Aorta (tissue), 5 donors: Measurements from ENCODE around the gene BMS1. TPM values are rescaled to one million over a fixed set of nuclear protein-coding genes. Genes with fewer than 3 reads are reported as not detected.

Experiments
- ATAC-seq: fragments of 200-7000 bp; cut with Tn5 transposase; one replicate; pipeline ENCODE4 v1.9.1; 2022; ENCODE audit warnings: moderate library complexity; ENCODE audit not compliant: low FRiP score
- DNase-seq, 2 donors: peaks; one replicate each; pipeline ENCODE4 v3.0.0-alpha.2; 2020
- H3K27ac ChIP-seq, 2 donors: one replicate each; pipeline ENCODE4 v1.5.1; 2013; ENCODE audit warnings: low read length in 2 of 2, mild to moderate bottlenecking in 2 of 2, moderate library complexity in 2 of 2, control low read depth in 1 of 2, inconsistent platforms in 1 of 2, low read depth in 1 of 2
- H3K27me3 ChIP-seq, 2 donors: one replicate each; pipeline ENCODE4 v1.6.1; 2013; ENCODE audit warnings: control low read depth in 1 of 2, low read length in 1 of 2, mild to moderate bottlenecking in 1 of 2, moderate library complexity in 1 of 2; ENCODE audit not compliant: insufficient read depth in 2 of 2, control insufficient read depth in 1 of 2
- H3K36me3 ChIP-seq, 2 donors: one replicate each; pipeline ENCODE4 v1.6.1; 2013; ENCODE audit warnings: control low read depth in 1 of 2, low read length in 1 of 2, mild to moderate bottlenecking in 1 of 2; ENCODE audit not compliant: insufficient read depth in 2 of 2, control insufficient read depth in 1 of 2
- H3K4me1 ChIP-seq, 2 donors: one replicate each; pipeline ENCODE4 v1.6.1; 2013; ENCODE audit warnings: low read length in 2 of 2, control low read depth in 1 of 2, mild to moderate bottlenecking in 1 of 2, moderate library complexity in 1 of 2; ENCODE audit not compliant: insufficient read depth in 2 of 2, control insufficient read depth in 1 of 2
- H3K4me3 ChIP-seq, 2 donors: one replicate each; pipeline ENCODE4 v1.5.1; 2013; ENCODE audit warnings: low read length in 2 of 2, control low read depth in 1 of 2, mild to moderate bottlenecking in 1 of 2
- H3K9me3 ChIP-seq: one replicate; pipeline ENCODE4 v1.6.1; 2013; ENCODE audit warnings: mild to moderate bottlenecking, low read length; ENCODE audit not compliant: control insufficient read depth
- WGBS, 2 donors: extraction: QIAGEN DNeasy Blood & Tissue Kit; methylation state at CpG; one replicate each; pipeline ENCODE4 v1.1.7; 2013; 5-methylcytosine and 5-hydroxymethylcytosine counted together
- intact Hi-C, 2 donors: fragments of 100-400 bp; cut with DNase I; formaldehyde crosslinking; loops; one replicate each; pipeline versions ENCODE4 v1.14.2 to v1.15.0; 2022
- polyA plus RNA-seq, 2 donors: library from polyadenylated mRNA; stranded (reverse); fragments of 200-250 nt; gene quantifications; one replicate each; pipeline ENCODE4 v1.2.3, GENCODE V29; 2013
- total RNA-seq, 2 donors: library from RNA; stranded (reverse); fragmentation: NEBNext Ultra II Directional; extraction: Animal tissue kit (Norgen Biotek cat#: 25700); gene quantifications; one replicate each; pipeline ENCODE4 v1.2.1, GENCODE V29; 2021
- donor health status: healthy with polysubstance abuse.
- donor health status: Bipolar disorder and iron deficiency.
- donor health status: DM: no; HTN: no; CAD: no.
- donor health status: DM: no; HTN: no; CAD: no.
- donor health status: DM: yes; HTN: yes; CAD: no.

Gene BMS1
- total and polyA plus RNA-seq, 4 donors: 4.3 to 13.4 (median 10.7) TPM

DNA sequence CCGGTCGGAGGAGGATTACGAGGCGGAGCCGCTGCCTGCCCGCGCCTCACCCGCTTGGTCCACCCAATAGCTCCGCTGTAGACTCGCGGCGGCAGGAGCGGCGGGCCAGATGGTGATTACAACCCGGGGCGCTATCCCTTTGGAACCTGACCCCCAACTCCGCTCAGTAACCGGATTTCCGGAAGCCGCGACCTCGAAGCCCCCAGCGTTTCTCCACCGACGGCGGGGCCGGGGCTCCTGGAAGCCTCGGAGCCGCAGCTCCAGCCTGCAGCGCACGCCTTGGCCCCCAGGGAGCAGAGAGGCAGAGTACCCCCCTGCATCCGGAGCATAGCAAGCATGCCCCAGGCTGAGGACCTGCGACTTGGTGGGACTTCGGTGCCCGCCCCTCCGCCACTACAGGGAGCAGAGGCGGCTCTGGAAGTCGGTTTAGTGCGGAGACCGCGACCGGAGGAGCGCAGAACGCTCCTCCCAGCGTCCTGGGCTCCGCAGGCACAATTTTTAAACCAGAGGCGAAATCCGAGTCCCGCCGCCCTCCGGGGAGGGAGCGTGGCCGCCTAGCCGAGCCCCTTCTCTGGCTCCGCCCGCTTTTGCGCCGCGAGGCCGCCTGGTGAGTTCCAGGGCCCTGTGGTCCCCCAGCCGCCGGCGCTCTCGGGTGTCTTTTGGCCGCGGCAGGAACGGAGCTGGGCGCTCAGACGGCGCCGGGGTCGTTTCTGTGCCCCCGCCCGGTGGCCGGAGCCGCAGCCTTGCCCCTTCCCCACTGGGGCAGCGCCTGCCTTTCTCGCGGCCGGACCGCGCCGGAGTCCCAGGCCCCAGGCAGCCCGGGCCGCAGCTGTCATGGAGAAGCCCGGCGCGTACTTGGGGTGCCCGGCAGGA is 28.2 kb upstream of the BMS1 start:
- peak; percentile 70 for ATAC-seq
- no peaks in the 10 kb centered on the region for H3K27me3 ChIP-seq
- intact Hi-C loops: loop anchor here (2.0 to 10.0 kb wide), 3 partner anchors 28 to 350 kb away; partner anchors contain the start of genes BMS1 (in 1 of the 2) and ZNF33B (in 1 of the 2)

GRCh38 chr10:42755028-42755451 is 27.6 kb upstream of the BMS1 start:
- Histone ChIP-seq H3K27me3 (no peaks in the 10 kb centered on the region), H3K4me3 (peak overlapping the region; percentile 2 to 38), H3K27ac (no peak overlapping the region), H3K9me3 (no peaks in the 10 kb centered on the region), H3K36me3 (no peaks in the 10 kb centered on the region), H3K4me1 (no peaks in the 10 kb centered on the region)
- DNase-seq (no peak), ATAC-seq (peak; percentile 21)
- intact Hi-C loops: loop anchor here (2.0 to 10.0 kb wide), 3 partner anchors 28 to 350 kb away; partner anchors contain the start of genes BMS1 (in 1 of the 2) and ZNF33B (in 1 of the 2)
- WGBS, 2 donors: 3 to 4% methylated on average over 29 to 45 of the region's 45 CpGs

More for the DNA sequence above, 28.2 kb upstream of the BMS1 start:
- Histone ChIP-seq H3K4me3 (peak overlapping the region; percentile 19 to 38), H3K4me1 (no peaks in the 10 kb centered on the region), H3K27ac (no peak overlapping the region), H3K36me3 (no peaks in the 10 kb centered on the region), H3K9me3 (no peaks in the 10 kb centered on the region)
- WGBS, 2 donors: 0 to 1% methylated on average over 75 to 89 of the region's 89 CpGs
- peak; percentile 59 to 84 for DNase-seq

GRCh38 chr10:42755556-42756093 is 27.0 kb upstream of the BMS1 start:
- Histone ChIP-seq H3K27ac (no peak overlapping the region), H3K9me3 (no peaks in the 10 kb centered on the region), H3K27me3 (no peaks in the 10 kb centered on the region), H3K36me3 (no peaks in the 10 kb centered on the region), H3K4me3 (no peak overlapping the region), H3K4me1 (no peaks in the 10 kb centered on the region)
- ATAC-seq (no peak), DNase-seq (no peak)
- WGBS, 2 donors: 80 to 82% methylated on average over 10 of the region's 10 CpGs
- intact Hi-C loops: loop anchor here (2.0 to 10.0 kb wide), 3 partner anchors 27 to 349 kb away; partner anchors contain the start of genes BMS1 (in 1 of the 2) and ZNF33B (in 1 of the 2)

- no peak overlapping the region for H3K27ac ChIP-seq
- H3K4me3 ChIP-seq: no peak overlapping the region
- no peaks in the 10 kb centered on the region for H3K27me3 ChIP-seq
- no peaks in the 10 kb centered on the region for H3K36me3 ChIP-seq
- no peaks in the 10 kb centered on the region for H3K4me1 ChIP-seq
- no peak for ATAC-seq
- H3K9me3 ChIP-seq: no peaks in the 10 kb centered on the region
- intact Hi-C loops: no loop called here
- 80 to 81% methylated on average over 20 of the region's 20 CpGs for WGBS, 2 donors
- no peak for DNase-seq
These were observed 14.7 kb upstream of the BMS1 start for GRCh38 chr10:42767906-42768305.

- no peak overlapping the region for H3K4me3 ChIP-seq
- no peaks in the 10 kb centered on the region for H3K27me3 ChIP-seq
- DNase-seq: peak in 1 of 2 donors; percentile 62
- H3K9me3 ChIP-seq: no peaks in the 10 kb centered on the region
- H3K36me3 ChIP-seq: no peaks in the 10 kb centered on the region
- H3K27ac ChIP-seq: no peak overlapping the region
- intact Hi-C loops: no loop called here
- no peak for ATAC-seq
- 89 to 92% methylated on average over 18 of the region's 18 CpGs for WGBS, 2 donors
- no peaks in the 10 kb centered on the region for H3K4me1 ChIP-seq
These were observed 13.9 kb upstream of the BMS1 start for GRCh38 chr10:42768581-42769152.

DNA sequence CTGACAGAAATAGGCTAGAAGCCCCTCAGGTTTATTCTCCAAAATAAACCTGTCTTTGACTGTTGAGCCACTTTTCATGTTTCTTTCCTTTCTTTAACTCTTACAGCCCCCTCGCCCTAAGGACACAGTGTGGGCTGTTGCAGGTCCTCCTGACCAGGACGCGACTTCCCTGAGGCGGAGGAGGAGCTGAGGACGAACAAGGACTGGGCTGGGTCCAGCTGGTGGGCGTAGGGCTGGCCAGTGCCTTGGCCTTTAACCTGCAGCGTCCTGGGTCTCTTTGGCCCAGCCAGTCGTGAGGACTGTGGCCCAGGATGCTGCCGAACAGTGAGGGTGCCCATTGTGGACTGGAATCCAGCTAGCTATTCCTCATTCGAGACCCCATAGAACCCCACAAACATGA is 13.4 kb upstream of the BMS1 start:
- no peaks in the 10 kb centered on the region for H3K4me1 ChIP-seq
- H3K9me3 ChIP-seq: no peaks in the 10 kb centered on the region
- intact Hi-C loops: no loop called here
- DNase-seq: peak in 1 of 2 donors; percentile 41
- no peak for ATAC-seq
- WGBS, 2 donors: 83 to 87% methylated on average over 10 of the region's 10 CpGs
- no peaks in the 10 kb centered on the region for H3K27me3 ChIP-seq
- H3K36me3 ChIP-seq: no peaks in the 10 kb centered on the region
- H3K4me3 ChIP-seq: no peak overlapping the region
- H3K27ac ChIP-seq: no peak overlapping the region

- intact Hi-C loops: no loop called here
- Histone ChIP-seq H3K9me3 (no peaks in the 10 kb centered on the region), H3K36me3 (no peaks in the 10 kb centered on the region), H3K27ac (no peak overlapping the region), H3K4me1 (no peaks in the 10 kb centered on the region), H3K4me3 (no peak overlapping the region), H3K27me3 (no peaks in the 10 kb centered on the region)
- ATAC-seq (no peak), DNase-seq (peak in 1 of 2 donors; percentile 37)
- WGBS, 2 donors: 85 to 86% methylated on average over 12 of the region's 12 CpGs
These were observed 12.9 kb upstream of the BMS1 start for GRCh38 chr10:42769673-42770072.

DNA sequence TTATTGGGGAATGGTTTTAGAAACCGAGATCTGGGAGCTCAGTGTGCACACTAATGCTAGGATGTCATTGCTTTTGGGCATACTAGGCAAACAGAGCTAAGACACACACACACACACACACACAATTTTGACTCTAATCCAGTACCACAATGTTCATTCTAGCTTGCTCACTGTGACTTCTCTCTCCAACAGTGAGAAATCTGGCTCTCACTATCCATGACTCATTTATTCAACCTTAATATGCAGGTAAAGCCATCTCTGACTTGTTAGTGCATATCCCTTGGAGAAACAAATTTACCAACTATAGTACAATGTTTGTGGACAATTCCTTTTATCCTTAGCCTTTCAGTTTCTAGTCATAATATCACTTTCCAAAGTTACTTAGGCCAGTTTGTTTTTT is 5.9 kb upstream of the BMS1 start:
- WGBS, 2 donors: 53 to 54% methylated on average over 1 of the region's 1 CpG
- no peaks in the 10 kb centered on the region for H3K27me3 ChIP-seq

More for the DNA sequence above, 5.9 kb upstream of the BMS1 start:
- Histone ChIP-seq H3K36me3 (no peaks in the 10 kb centered on the region), H3K27ac (no peak overlapping the region), H3K9me3 (no peaks in the 10 kb centered on the region), H3K4me1 (no peaks in the 10 kb centered on the region), H3K4me3 (no peak overlapping the region)
- no peak for DNase-seq
- intact Hi-C loops: no loop called here
- no peak for ATAC-seq
